HS-27A (cell line): Measurements from ENCODE around the gene MCAM.

Experiments
- DNase-seq: peaks from one replicate; pipeline ENCODE4 v3.0.0-alpha.2; 2012; ENCODE audit warnings: low read depth, missing footprints

MCAM gene

GRCh38 chr11:119316729-119317591, at the start of gene MCAM:
MCAM (minus strand) TSS chr11:119317130; CDS start chr11:119317101, 29 bp downstream.
- no peak for DNase-seq

- DNase-seq: no peak
Measured at GRCh38 chr11:119365071-119365591, 48.2 kb upstream of the MCAM start.

GRCh38 chr11:119363851-119364590, 47.1 kb upstream of the MCAM start:
- DNase-seq: no peak

GRCh38 chr11:119363081-119363850, 46.3 kb upstream of the MCAM start:
- no peak for DNase-seq

- DNase-seq: no peak
Measured at GRCh38 chr11:119362741-119363080, 45.8 kb upstream of the MCAM start.

GRCh38 chr11:119361941-119362725, 45.2 kb upstream of the MCAM start:
- DNase-seq: no peak

GRCh38 chr11:119361056-119361787, 44.3 kb upstream of the MCAM start:
- no peak for DNase-seq

- no peak for DNase-seq
Measured at GRCh38 chr11:119359365-119360214, 42.7 kb upstream of the MCAM start.

GRCh38 chr11:119357074-119357473, 40.1 kb upstream of the MCAM start:
- no peak for DNase-seq

GRCh38 chr11:119356349-119357031, 39.6 kb upstream of the MCAM start:
- DNase-seq: no peak

- no peak for DNase-seq
Measured at GRCh38 chr11:119355091-119355843, 38.3 kb upstream of the MCAM start.

- DNase-seq: no peak
Measured at GRCh38 chr11:119352857-119353260, 35.9 kb upstream of the MCAM start.

- no peak for DNase-seq
Measured at GRCh38 chr11:119351232-119351631, 34.3 kb upstream of the MCAM start.

- DNase-seq: no peak
Measured at GRCh38 chr11:119350302-119350701, 33.4 kb upstream of the MCAM start.

- no peak for DNase-seq
Measured at GRCh38 chr11:119347940-119348605, 31.1 kb upstream of the MCAM start.

- DNase-seq: no peak
Measured at GRCh38 chr11:119347242-119347641, 30.3 kb upstream of the MCAM start.

- DNase-seq: no peak
Measured at GRCh38 chr11:119346605-119347004, 29.7 kb upstream of the MCAM start, which contains the start of gene MFRP. MFRP (minus strand) TSS chr11:119346705; CDS start chr11:119346513, 192 bp downstream.

- DNase-seq: no peak
Measured at GRCh38 chr11:119345685-119346084, 28.8 kb upstream of the MCAM start.
